ENCODE results near the gene ERC1. TPM values are rescaled to one million over a fixed set of nuclear protein-coding genes. Genes with fewer than 3 reads are reported as not detected.

ERC1 gene
- total RNA-seq, 4 donors from 2014 or later, result 58.0 to 83.2 (median 73.5) TPM

- TF ChIP-seq POLR2A (IDR thresholded peaks at IDR 0.05), result no peak
- no peak for TF ChIP-seq EP300 (IDR thresholded peaks at IDR 0.05)
- no peak for TF ChIP-seq CTCF (IDR thresholded peaks at IDR 0.05)
- Histone ChIP-seq H3K36me3 (peaks cover 0 to 20% (median 0%) of the 10 kb centered on the region in 3 donors), H3K4me1 (peaks cover 0 to 40% (median 14%) of the 10 kb centered on the region in 4 donors), H3K9me3 (no peaks in the 10 kb centered on the region), H3K27me3 (no peaks in the 10 kb centered on the region), H3K4me3 (no peak overlapping the region), H3K27ac (no peak overlapping the region)
- WGBS, 2 donors, result 87 to 90% methylated on average over 1 of the region's 1 CpG
- no peak for DNase-seq (ENCODE audit: low spot score in 2 of 2)
Measured at GRCh38 chr12:1201886-1202285, 210.9 kb downstream of the ERC1 start.

- no peak for TF ChIP-seq EP300 (IDR thresholded peaks at IDR 0.05)
- no peak for TF ChIP-seq POLR2A (IDR thresholded peaks at IDR 0.05)
- TF ChIP-seq CTCF (IDR thresholded peaks at IDR 0.05), result no peak
- peak overlapping the region in 1 of 4 donors; percentile 83 for H3K27ac ChIP-seq
- no peaks in the 10 kb centered on the region for H3K27me3 ChIP-seq
Measured at GRCh38 chr12:1203735-1204019, 212.7 kb downstream of the ERC1 start.

GRCh38 chr12:1204581-1205121, 213.6 kb downstream of the ERC1 start:
- TF ChIP-seq POLR2A (IDR thresholded peaks at IDR 0.05) (no peak), EP300 (IDR thresholded peaks at IDR 0.05) (no peak), CTCF (IDR thresholded peaks at IDR 0.05) (no peak)
- 31 to 40% methylated on average over 6 of the region's 6 CpGs for WGBS, 2 donors
- no peaks in the 10 kb centered on the region for H3K36me3 ChIP-seq
- H3K27ac ChIP-seq, result peak overlapping the region; percentile 17 to 83 (median 38)
- no peak for DNase-seq (ENCODE audit: low spot score in 2 of 2)
- no peaks in the 10 kb centered on the region for H3K27me3 ChIP-seq
- H3K4me3 ChIP-seq, result peak overlapping the region; percentile 10 to 42 (median 25)
- H3K4me1 ChIP-seq, result peaks cover 0 to 47% (median 15%) of the 10 kb centered on the region in 4 donors
- no peaks in the 10 kb centered on the region for H3K9me3 ChIP-seq

More at GRCh38 chr12:1203735-1204019, 212.7 kb downstream of the ERC1 start:
- peaks cover 0 to 6% (median 0%) of the 10 kb centered on the region in 3 donors for H3K36me3 ChIP-seq
- no peak overlapping the region for H3K4me3 ChIP-seq
- peaks cover 0 to 49% (median 15%) of the 10 kb centered on the region in 4 donors for H3K4me1 ChIP-seq
- no peak for DNase-seq (ENCODE audit: low spot score in 2 of 2)
- no peaks in the 10 kb centered on the region for H3K9me3 ChIP-seq

GRCh38 chr12:1205512-1206060, 214.6 kb downstream of the ERC1 start:
- Histone ChIP-seq H3K9me3 (no peaks in the 10 kb centered on the region), H3K27me3 (no peaks in the 10 kb centered on the region), H3K4me3 (no peak overlapping the region), H3K4me1 (peaks cover 0 to 41% (median 15%) of the 10 kb centered on the region in 4 donors), H3K27ac (peak overlapping the region in 2 of 4 donors; percentile 0 to 3), H3K36me3 (no peaks in the 10 kb centered on the region)
- DNase-seq (ENCODE audit: low spot score in 2 of 2), result no peak
- TF ChIP-seq POLR2A (IDR thresholded peaks at IDR 0.05) (no peak), EP300 (IDR thresholded peaks at IDR 0.05) (no peak), CTCF (IDR thresholded peaks at IDR 0.05) (no peak)
- 58 to 61% methylated on average over 4 of the region's 4 CpGs for WGBS, 2 donors

- TF ChIP-seq EP300 (IDR thresholded peaks at IDR 0.05) (no peak), CTCF (IDR thresholded peaks at IDR 0.05) (no peak), POLR2A (IDR thresholded peaks at IDR 0.05) (no peak)
- no peaks in the 10 kb centered on the region for H3K9me3 ChIP-seq
- H3K27me3 ChIP-seq, result no peaks in the 10 kb centered on the region
- WGBS, 2 donors, result 83 to 88% methylated on average over 1 of the region's 1 CpG
- peaks cover 0 to 2% (median 0%) of the 10 kb centered on the region in 3 donors for H3K36me3 ChIP-seq
- no peak overlapping the region for H3K4me3 ChIP-seq
- peak overlapping the region in 1 of 4 donors; percentile 3 for H3K27ac ChIP-seq
- H3K4me1 ChIP-seq, result peaks cover 0 to 41% (median 15%) of the 10 kb centered on the region in 4 donors
- no peak for DNase-seq (ENCODE audit: low spot score in 2 of 2)
Measured at GRCh38 chr12:1206118-1206734, 215.2 kb downstream of the ERC1 start.

Data from tibial nerve (tissue), 4 donors.